Measurements from ENCODE around the gene LRP2.

LRP2 gene

DNA sequence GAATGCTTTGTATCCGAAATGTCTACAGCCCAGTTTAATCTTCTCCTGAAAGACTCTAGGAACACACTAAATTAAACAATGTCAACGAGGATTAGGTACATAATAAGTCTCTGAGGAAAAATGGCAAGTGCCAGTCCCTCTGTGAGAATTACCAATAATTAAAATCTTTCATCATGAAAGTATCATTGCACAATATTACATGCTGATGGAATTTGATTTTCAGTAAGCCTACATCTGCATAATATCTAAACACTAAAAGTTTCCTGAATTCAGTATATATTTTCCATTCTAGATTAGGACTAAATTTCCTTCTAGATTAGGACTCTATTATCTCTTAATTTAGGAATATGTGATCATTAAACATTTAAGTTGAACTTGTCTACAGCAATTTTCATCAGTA lies 132.1 kb downstream of the LRP2 start:
- DNase-seq = no peak

DNA sequence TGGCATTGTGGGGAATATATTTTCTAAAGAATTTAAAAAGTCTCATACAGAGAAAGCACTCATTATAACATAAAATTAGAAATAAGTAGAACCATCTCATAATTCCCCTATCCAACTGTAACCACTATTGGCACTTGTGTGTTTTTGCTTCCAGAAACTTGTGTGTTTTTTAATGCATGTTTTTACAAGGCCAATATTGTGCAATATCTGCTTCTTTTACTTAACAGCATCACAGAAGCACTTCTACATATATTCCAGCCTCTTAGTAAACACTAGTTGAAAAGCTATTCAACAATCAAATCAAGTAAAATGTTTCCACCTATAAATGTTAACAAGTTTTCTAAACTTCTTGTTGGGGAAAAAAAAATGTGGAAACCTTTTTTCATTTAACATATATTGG lies 132.7 kb downstream of the LRP2 start:
- no peak for DNase-seq

DNA sequence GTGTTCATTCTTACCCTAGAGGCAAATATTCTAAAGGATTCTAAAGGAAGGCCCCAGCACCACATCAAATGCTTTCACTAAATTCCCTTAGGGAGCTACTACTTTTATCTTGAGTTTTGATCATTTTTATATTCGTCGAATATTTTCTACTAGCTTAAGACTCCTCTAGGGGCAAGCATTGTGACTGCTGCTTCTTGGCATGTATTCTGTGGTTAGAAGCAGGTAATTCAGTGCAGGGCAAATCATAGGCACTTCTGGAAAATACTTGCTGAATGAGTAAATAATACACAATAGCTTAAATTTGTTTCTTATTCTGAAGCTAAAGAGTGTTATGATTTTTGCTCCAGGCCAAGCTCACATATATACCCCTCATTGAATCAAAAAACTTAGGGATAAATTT lies 136.4 kb downstream of the LRP2 start:
- no peak for DNase-seq

DNA sequence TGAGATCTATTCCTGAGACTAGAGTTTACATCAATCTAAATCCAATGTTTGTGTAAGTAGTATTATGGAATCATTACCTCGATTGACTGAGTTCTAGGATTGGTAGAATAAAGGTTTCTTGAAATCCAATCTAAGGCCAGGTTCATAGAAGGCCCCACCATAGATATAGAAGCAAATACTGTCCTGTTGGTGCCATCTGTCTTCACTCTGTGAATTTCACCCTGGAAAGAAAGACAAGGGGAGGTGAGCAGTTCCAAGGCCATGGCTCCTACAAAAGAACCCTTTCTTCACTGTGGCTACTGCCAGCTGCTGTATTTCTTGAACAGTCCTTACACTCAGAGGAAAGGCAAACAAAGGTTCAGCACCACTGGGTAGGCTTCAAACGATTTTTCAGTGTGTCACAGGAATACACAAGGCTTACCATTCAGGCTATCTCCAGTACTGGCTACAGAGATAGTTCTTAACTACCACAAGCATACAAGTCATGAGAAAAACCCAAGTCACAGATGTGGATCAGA lies 137.0 kb downstream of the LRP2 start:
- DNase-seq = no peak

DNA sequence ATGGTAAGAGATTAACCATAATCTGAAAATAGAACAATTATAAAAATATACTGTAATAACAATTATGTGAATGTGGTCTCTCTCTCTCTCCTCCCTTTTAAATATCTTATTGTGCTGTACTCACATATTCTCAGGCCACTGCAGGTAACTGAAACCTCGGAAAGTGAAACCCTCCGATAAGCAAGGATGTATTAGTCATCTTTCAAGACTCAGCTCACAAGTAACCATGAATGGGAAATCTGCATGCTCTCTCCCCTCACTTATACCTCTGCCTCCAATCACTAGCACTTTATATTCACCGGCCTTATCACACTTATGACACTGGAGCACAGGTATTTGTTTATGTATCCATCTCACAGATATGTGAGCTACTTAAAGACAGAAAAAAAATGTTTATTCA lies 139.7 kb downstream of the LRP2 start:
- no peak for DNase-seq

DNA sequence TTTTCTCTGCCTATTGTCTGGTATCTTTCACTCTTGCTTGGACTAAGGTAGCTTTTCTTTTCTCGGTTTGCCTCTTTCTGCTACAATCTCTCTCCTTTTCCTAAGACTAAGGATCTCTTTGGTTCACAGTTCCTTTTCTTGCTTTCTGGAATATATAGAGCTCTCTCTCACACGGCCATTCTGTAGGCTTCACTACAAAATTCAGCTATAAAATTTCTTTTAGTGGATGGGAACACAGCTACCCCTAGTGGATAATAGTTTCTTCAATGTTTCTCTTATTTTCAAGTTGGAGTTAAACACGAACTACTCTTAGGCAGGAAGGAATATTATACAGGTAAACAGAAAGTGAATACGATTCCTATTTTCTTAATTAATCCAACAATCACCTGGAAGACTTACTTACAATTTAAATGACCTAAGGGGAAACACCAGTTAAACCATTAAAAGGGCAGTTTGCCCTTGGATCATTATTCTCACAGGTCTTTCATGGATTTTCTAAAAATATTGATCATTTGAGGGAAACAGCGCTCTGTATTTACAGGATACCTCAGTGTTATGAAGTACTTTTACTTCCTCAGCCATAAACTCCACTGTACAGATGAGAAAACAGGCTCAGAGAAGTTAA lies 140.5 kb downstream of the LRP2 start:
- DNase-seq = no peak

DNA sequence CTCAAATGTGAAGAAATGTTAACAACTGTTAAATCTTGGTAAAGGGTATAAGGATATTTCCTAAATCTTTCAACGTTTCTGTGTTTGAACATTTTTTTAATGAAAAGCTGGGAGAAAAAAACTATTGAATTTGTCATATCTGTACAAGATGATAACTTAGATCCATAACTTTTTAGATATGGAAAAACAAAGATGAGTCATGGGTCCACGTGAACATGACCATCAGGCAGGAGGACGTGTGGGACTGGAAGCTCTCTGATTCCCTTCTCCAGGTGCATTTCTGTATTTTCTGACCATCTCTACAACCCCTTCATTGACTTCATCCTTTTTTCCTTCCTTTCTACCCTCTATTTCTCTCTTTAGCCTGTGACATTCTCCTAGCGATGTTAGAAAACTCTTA lies 151.4 kb downstream of the LRP2 start:
- DNase-seq = no peak

DNA sequence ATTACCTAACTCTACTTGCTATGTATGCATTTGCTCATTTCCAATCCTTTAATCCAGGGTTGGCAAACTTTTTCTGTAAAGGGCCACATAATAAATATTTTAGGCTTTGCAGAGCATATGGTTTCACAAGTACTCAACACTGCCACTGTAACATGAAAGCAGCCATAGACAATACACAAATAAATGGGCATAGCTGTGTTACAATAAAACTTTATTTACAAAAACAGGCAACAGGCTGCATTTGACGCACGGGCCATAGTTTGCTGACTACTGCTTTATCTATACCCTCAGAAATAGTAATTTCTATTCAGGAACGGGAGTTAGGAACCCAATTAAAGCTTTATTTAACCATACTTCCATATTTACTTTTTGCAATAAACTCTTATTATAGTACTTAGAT lies 154.3 kb downstream of the LRP2 start:
- DNase-seq = no peak

DNA sequence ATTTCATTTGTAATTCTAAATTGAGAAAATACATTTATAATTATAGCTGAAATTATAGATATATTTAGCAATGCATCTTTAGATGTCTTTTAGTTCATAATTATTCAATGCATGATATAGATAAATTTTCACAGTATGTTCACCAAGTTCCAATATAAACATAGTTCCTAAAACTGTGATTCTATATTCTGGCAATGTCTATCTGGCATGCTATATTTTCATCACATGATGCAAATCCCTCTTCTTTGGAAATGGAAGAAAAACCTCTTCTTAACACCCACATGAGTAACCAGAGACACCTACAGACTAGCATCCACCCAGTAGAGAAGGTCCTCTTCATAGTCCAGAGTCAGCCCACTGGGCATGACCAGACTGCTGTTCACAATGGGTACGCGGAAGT lies 157.2 kb downstream of the LRP2 start:
- DNase-seq = no peak

DNA sequence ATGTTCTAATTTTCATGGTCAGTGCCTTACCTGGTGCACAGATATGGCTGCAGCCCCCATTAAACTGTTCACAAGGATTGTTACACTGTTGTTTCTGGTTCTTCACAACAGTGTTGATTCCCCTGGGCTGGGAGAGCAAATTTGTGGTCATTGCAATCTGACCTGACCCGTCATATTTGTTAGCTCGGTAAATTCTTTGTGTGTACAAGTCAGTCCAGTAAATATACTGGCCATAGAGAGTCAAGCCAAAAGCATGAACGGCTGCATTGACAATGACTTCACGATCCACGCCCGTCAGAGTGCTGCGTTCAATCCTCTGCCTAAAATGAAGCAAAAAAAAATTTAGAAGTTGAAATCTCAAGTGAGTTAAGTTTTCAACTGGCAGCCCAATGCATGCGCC lies 158.4 kb downstream of the LRP2 start:
- no peak for DNase-seq

DNA sequence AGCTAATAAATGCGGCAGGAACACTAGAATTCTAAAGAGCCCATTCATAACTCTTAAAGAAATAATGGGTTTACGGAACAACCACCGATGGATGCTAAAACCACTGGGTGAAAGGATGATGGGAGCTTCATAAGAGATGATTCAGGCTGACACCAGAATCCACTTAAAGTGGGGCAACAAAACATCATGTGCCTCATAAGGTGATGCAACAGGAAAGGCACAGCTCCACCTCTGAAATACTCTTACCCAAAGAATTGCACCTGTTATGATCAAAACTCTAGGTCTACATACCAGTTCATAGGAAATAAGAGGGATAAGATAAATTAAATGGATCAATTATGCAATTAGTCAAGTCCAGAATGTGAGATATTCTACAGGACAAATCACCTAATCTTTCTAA lies 161.6 kb downstream of the LRP2 start:
- DNase-seq = no peak

DNA sequence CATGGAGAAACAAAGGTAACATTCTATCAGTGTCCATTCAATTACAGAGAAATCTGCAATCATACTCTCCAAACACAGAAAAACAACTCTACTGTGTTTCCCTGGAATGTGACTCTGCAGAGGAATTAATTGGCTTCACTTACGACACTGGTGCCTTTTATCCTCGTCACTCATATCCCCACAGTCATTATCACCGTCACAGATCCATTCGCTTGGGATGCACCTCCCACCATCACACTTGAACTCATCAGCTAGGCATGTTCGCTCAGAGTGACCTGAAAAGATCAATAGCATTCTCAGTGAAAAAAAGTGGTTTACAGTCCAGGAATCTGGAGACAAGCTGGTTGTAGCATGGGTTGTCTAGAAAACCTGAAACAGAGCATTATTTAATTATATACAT lies 168.7 kb downstream of the LRP2 start:
- DNase-seq = no peak

DNA sequence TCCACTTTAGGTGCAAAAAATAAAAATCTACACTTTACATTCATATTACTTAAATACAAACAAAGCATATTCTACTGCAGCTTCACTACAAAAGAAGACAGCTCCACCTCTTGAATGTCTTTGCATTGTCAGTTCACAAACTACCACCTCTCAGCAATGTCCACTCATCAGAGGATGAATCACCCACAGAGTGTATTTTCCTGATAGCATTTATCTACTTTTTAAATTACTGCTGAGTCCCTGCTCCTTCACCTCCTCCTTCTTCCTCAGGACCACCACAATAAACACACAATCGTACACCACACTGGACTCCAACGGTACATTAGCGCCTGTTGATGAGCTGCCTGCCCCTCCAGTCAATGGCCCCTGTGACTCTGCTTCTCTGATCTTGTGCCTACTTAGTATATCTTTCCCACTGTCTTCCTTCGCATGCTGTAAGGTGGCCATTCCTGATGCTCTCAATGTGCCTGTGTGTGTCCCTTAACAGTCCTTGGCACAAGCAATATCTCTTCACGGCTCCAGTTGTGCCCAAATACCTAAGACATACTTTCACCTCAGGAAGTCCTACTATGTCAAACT lies 172.0 kb downstream of the LRP2 start:
- no peak for DNase-seq

DNA sequence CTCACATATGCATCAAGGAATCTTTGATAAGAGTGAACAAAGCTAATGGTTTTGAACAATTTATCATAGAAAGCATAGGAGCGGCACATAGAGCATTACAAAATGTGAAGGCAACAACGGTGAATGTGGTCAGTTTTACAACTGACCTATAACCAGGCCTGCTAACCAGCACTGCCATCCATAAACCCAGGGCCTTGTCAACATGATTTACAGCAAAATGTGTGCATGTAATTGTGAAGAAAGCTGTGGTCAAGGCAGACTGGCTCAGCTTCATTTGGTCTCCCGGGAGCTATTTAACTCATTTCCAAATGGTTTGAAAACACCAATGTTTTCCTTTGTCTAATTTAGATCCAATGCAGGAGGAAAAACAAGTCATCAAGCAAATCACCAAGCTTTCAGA lies 173.2 kb downstream of the LRP2 start:
- no peak for DNase-seq

DNA sequence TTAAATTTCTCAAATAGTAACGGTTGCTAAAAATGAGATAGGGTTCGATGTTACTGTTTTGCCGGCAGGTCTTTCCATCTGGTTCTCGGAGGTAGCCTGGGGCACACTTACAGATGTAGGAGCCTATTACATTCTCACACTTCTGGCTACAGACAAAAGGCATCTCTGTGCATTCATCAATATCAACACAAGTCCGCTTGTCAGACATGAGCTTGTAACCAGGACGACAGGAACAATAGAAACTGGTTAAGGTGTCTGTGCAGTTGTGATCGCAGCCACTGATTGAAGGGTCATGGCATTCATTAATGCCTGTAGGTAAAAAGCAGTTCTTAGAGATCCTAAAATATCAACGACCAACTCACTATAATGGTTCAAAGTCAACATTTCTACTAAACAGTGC lies 176.6 kb downstream of the LRP2 start:
- no peak for DNase-seq

DNA sequence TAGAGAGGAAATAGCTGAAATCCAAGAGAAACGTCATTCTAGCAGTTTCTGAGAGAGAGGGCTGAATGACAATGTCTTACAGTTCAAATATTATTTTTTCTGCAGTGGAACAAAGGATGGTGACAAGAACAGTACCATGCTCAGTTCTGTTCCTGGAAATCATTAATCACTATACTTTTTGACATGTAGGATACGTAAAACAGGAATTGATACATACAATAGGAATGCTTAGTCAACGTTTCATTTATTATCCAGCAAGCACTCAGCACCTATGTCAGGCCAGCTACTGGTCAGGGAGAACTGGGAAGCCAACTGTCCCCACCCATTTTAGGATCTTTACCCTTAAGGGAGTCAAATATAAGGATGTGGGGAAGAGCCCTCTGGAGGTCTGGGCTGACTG lies 178.3 kb downstream of the LRP2 start:
- no peak for DNase-seq

DNA sequence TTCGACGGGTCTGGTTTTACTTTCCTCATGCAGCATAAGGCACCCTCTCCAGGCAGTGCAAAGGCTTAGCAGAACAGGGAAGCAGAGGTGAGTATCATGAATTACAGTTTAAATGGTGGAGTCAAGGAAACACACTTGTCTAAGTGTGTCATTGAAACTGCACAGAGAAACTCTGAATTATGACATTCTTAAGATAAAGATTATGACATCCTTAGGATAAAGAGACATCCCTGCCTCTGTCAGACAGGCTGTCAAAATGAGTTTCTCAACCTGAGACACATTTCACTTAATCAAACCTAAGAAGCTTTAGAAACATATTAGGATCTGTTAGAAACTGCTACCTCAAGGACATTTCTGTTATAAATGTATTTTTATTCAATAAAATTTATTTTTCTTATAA lies 179.8 kb downstream of the LRP2 start:
- DNase-seq = no peak

DNA sequence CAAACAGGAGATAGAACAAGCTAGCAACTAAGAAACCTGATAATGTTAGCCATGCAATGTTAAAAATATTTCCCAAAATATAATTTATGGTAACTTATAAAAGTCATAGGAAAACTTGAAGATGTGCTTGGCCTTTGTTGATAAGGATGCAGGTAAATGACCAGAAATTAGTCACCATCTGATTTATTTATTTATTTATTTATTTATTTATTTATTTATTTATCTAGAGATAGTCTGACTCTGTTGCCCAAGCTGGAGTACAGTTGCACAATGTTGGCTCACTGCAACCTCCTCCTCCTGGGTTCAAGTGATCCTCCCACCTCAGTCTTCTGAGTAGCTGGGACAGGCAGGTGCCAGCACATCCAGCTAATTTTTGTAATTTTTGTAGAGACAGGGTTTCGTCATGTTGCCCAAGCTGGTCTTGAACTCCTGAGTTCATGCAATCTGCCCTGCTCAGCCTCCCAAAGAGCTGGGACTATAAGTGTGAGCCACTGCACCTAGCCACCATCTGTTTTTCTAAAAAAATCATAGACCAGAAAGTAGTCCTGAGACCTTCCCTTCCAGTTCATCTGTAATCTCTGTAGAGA lies 183.4 kb downstream of the LRP2 start:
- no peak for DNase-seq

DNA sequence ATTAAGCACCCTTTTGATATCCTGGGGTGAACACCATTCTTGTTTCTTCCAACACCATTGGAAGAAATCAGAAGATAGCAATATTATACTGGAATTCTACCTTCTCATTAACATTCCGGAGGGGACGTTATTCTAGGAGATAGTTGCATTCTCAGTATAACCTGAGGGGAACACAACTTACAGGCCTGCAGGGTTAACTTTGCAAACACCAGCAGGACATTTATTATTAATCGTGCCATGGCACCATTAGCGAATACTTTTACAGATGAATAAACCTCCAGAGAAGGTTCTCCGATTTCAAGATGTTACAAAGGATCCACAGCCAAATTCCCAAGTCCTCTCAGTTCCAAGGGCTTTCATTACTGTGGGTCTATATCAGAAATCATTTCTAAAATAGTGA lies 184.0 kb downstream of the LRP2 start:
- no peak for DNase-seq

DNA sequence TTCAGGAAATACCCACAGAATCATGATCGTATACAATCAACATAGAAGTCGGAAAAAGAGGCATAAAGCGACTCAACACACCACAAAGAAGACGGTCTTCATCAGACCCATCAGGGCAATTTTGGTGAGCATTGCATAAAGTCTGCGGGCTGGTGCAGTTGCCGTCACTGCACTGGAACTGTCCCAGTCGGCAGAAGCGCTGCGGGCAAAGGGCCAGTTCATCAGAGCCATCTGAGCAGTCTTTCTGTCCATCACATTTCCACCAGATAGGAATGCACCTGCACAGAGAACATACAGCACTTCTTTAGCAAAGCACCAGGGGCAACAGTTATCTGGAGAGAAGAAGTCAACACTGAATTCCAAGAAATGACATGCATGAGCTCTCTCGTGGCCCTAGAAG lies 187.2 kb downstream of the LRP2 start:
- DNase-seq = no peak

DNA sequence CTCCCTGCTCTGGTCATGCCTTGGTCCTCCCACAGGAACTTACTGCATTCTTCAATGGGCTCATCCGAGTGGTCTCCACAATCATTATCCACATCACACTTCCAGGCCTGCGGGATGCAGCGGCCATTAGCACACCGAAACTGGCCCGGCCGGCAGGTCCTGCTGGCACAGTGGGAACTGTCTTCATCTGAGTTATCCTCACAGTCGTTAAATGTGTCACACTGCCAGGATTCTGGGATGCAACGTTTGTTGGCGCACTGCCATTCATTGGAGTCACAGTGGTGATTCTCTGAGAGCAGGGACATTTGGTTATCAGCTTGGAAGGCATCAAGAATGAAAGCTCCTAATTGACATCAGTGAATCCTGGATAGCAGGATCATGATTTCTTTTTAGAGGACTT lies 188.5 kb downstream of the LRP2 start:
- no peak for DNase-seq

DNA sequence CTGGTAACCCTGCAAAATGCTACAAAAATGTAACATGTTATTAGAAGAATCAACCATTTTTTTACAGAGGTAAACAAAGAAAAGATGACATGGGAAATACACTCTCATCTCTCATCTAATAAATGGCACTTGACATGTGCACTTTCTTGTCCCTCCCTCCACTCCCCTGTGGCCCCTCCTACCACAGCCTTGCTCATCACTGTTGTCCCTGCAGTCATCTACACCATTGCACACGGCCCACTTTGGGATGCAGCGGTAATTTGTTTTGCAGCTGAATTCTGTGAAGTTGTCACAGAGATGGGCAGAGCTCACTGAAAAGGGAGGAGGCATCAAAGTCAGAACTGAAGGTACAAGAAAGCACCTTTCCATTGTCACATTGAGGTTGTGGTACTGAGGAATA lies 189.4 kb downstream of the LRP2 start:
- DNase-seq = no peak

DNA sequence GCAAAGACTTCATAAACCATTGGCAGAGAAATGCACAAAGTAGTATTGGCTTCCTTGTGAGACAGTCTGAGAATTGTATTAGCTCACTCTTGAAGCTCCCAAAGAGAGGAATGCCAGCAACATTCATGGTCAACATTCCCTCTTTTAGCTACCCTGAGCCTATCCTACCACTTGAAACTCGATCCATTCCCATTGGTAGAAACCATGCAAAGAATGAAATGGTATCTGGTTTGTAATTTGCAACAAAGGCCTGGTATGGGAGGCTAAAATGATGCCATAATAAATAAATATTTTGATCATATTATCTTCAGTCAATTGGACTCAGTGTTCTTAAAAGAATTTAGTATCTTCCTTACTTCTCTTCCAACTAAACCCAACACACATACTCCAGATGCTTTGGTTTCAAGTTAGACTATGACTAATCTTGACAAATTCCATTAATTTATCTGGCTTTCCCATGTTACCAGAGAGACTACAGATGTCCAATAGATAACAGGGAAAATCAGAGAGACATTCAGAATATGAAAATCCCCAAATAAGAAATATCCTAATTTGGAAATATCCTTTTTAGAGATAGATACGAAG lies 190.1 kb downstream of the LRP2 start:
- DNase-seq = no peak

DNA sequence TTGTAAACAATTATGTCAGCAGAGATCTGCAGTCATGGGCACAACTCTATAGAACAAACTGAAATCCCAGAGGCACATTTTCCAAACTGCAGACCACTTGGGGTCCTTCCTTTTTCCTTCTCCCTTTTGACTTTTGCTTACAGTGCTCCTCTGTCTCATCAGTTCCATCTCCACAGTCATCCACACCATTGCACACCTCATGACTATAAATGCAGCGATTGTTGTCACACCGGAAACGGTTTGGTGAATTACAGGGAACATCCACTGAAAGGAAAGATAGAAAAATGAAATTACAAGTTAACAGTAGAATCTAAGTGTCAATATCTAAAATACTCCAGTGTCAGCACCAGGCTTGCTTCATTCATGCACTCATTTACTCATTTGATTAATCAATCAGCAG lies 196.5 kb downstream of the LRP2 start:
- no peak for DNase-seq

DNA sequence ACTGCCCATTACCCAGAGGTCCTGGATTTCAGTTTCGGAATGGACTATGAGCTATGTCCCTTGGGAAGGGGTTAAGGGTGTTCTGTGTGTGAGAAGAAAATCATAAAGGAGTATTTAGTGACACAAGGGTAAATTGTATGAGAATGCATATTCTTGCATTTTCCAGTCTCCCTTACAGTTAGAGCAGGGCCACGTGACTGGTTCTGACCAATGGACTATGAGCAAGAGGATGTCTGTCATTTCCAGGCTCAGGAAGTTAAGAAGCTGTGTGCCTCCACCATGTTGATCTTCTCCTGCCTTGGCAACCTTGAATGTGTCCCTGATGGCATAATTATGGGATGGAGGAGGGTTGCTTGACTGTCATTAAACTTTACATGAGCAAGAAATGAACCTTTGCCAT lies 198.0 kb downstream of the LRP2 start:
- DNase-seq = no peak

Data from CD4-positive, alpha-beta T cell treated with Interleukin-10 for 1 hour (primary cell).